Prostate gland (tissue), 2 donors: Measurements from ENCODE around the gene FAM180A.

Experiments used
- POLR2A ChIP-seq: fragments of 450-650 bp; IDR thresholded peaks from one replicate; pipeline ENCODE4 v1.6.1; 2016; ENCODE audit warnings: antibody characterized with exemption, mild to moderate bottlenecking
- POLR2AphosphoS5 ChIP-seq: sonication (generic); formaldehyde crosslinking; IDR thresholded peaks from one replicate; pipeline ENCODE4 v1.6.1; 2017; ENCODE audit warnings: antibody characterized with exemption
- TF ChIP-seq, protein P1 (sequence below), 4 experiments: fragments of 200-600 bp in 2 of 4; fragments of 450-650 bp in 2 of 4; sonication (generic) in 2 of 4; IDR thresholded peaks; 1 replicate in 3 of 4; 2 replicates in 1 of 4; pipeline ENCODE4 v1.5.1; 2016 to 2019; ENCODE audit warnings: antibody characterized with exemption in 4 of 4, mild to moderate bottlenecking in 2 of 4, moderate library complexity in 2 of 4

DNA sequence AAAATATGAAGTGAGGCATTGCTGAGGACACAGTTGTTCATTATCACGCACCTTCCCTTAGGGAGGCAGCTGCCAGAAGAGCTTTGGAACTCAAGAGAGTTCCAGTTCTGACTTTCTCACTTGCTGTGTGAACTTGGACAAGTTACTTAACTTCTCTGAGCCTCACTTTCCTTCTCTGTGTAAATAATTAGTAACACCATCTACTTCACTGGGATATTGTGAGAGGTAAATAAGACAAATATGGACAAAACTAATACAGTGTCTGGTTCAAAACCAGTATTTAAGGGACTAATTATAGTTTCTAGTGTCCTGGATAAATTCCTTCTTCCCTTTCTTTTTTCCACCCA lies 14.3 kb downstream of the FAM180A start:
- TF ChIP-seq POLR2A: no peak
- TF ChIP-seq, protein P1, sequence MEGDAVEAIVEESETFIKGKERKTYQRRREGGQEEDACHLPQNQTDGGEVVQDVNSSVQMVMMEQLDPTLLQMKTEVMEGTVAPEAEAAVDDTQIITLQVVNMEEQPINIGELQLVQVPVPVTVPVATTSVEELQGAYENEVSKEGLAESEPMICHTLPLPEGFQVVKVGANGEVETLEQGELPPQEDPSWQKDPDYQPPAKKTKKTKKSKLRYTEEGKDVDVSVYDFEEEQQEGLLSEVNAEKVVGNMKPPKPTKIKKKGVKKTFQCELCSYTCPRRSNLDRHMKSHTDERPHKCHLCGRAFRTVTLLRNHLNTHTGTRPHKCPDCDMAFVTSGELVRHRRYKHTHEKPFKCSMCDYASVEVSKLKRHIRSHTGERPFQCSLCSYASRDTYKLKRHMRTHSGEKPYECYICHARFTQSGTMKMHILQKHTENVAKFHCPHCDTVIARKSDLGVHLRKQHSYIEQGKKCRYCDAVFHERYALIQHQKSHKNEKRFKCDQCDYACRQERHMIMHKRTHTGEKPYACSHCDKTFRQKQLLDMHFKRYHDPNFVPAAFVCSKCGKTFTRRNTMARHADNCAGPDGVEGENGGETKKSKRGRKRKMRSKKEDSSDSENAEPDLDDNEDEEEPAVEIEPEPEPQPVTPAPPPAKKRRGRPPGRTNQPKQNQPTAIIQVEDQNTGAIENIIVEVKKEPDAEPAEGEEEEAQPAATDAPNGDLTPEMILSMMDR (IDR thresholded peaks at IDR 0.05): no peak
- TF ChIP-seq POLR2AphosphoS5: no peak
